GM21423 (cell line): ENCODE results near the gene RHOF.
A peak's percentile ranks its signal among the peaks of the same experiment; 100 is the strongest.
"Not testable (repeated sequence)": the region's sequence is repeated elsewhere in the genome, so short reads cannot be mapped to it uniquely, and the experiment has no call there.

Experiments
- ATAC-seq: cut with Tn5 transposase; IDR thresholded peaks from one replicate; pipeline ENCODE4 v1.9.1; 2021; ENCODE audit warnings: mild to moderate bottlenecking, moderate library complexity; ENCODE audit not compliant: unreplicated experiment

RHOF gene

GRCh38 chr12:121793838-121794533 lies 498 bp upstream of the RHOF start:
- ATAC-seq: peak; percentile 43

GRCh38 chr12:121792607-121793439 lies 665 bp downstream of the RHOF start:
- ATAC-seq: no peak

- no peak for ATAC-seq
Observed at GRCh38 chr12:121791671-121792551, 1.6 kb downstream of the RHOF start.

- ATAC-seq: not testable (repeated sequence)
Observed at GRCh38 chr12:121790785-121791184, 2.7 kb downstream of the RHOF start.

GRCh38 chr12:121789800-121790728 lies 3.4 kb downstream of the RHOF start:
- ATAC-seq: peak; percentile 40

- peak; percentile 7 for ATAC-seq
Observed at GRCh38 chr12:121789233-121789781, 4.2 kb downstream of the RHOF start.

GRCh38 chr12:121788176-121788818 lies 5.2 kb downstream of the RHOF start:
- ATAC-seq: no peak

- no peak for ATAC-seq
Observed at GRCh38 chr12:121787063-121788025, 6.1 kb downstream of the RHOF start.

GRCh38 chr12:121786440-121786825 lies 7.1 kb downstream of the RHOF start:
- no peak for ATAC-seq

- no peak for ATAC-seq
Observed at GRCh38 chr12:121784460-121784859, 9.0 kb downstream of the RHOF start.

GRCh38 chr12:121783766-121784165 lies 9.7 kb downstream of the RHOF start:
- no peak for ATAC-seq

GRCh38 chr12:121781998-121782979 lies 11.2 kb downstream of the RHOF start:
- ATAC-seq: peak; percentile 58

GRCh38 chr12:121781484-121781997 lies 11.9 kb downstream of the RHOF start:
- peak; percentile 13 for ATAC-seq

- ATAC-seq: no peak
Observed at GRCh38 chr12:121780429-121780828, 13.1 kb downstream of the RHOF start.

GRCh38 chr12:121779422-121779895 lies 14.0 kb downstream of the RHOF start:
- ATAC-seq: no peak

- ATAC-seq: no peak
Observed at GRCh38 chr12:121778567-121779421, 14.7 kb downstream of the RHOF start.
